HFFc6 (cell line): Measurements from ENCODE around the gene SETBP1. TPM values are rescaled to one million over a fixed set of nuclear protein-coding genes. Genes with fewer than 3 reads are reported as not detected.
A peak's percentile ranks its signal among the peaks of the same experiment; 100 is the strongest.

Experiments used
- DNase-seq: peaks from one replicate; pipeline ENCODE4 v3.0.0-alpha.2; 2018
- H3K27ac Mint-ChIP-seq: 2 replicates; pipeline ENCODE4 v1.8.0; 2020; ENCODE audit warnings: mild to moderate bottlenecking, mixed read lengths
- H3K27me3 Mint-ChIP-seq: 2 replicates; pipeline ENCODE4 v1.8.0; 2021; ENCODE audit warnings: mild to moderate bottlenecking, moderate library complexity, mixed read lengths; ENCODE audit not compliant: insufficient read depth
- H3K36me3 Mint-ChIP-seq: 2 replicates; pipeline ENCODE4 v1.8.0; 2021; ENCODE audit warnings: low read depth, mixed read lengths
- H3K4me1 Mint-ChIP-seq: 2 replicates; pipeline ENCODE4 v1.8.0; 2020; ENCODE audit warnings: low read depth, mixed read lengths
- H3K4me3 Mint-ChIP-seq: 2 replicates; pipeline ENCODE4 v1.8.0; 2020; ENCODE audit warnings: mild to moderate bottlenecking, moderate library complexity, mixed read lengths
- H3K9me3 Mint-ChIP-seq: 2 replicates; pipeline ENCODE4 v1.8.0; 2020; ENCODE audit warnings: mild to moderate bottlenecking, mixed read lengths
- CTCF ChIP-seq: fragments of 200-600 bp; sonication (generic); IDR thresholded peaks from 2 replicates; pipeline ENCODE4 v1.5.0; 2021; ENCODE audit warnings: antibody characterized with exemption, mild to moderate bottlenecking
- total RNA-seq, 6 experiments: library from RNA; stranded (reverse); fragmentation: NEBNext Ultra II Directional; extraction: Animal tissue kit (Norgen Biotek cat#: 25700); gene quantifications; 2 replicates in 1 of 6; 3 replicates in 5 of 6; pipeline ENCODE4 v1.2.3, GENCODE V29; 2021

Gene SETBP1
- total RNA-seq, 6 experiments from 2014 or later, result 0.03 to 0.40 (median 0.09) TPM

- H3K27ac Mint-ChIP-seq, result no peak overlapping the region
- no peaks in the 10 kb centered on the region; the same call in 1 of the 2 replicates for H3K9me3 Mint-ChIP-seq
- H3K36me3 Mint-ChIP-seq, result no peaks in the 10 kb centered on the region
- peak; percentile 55; the same call in 1 of the 2 replicates for TF ChIP-seq CTCF
- H3K27me3 Mint-ChIP-seq, result peaks cover 5% of the 10 kb centered on the region; the same call in 1 of the 2 replicates
- no peak for DNase-seq
- no peaks in the 10 kb centered on the region for H3K4me1 Mint-ChIP-seq
- H3K4me3 Mint-ChIP-seq, result no peak overlapping the region
Measured at GRCh38 chr18:44901283-44901682, 220.6 kb downstream of the SETBP1 start.

GRCh38 chr18:44903327-44903726 is 222.6 kb downstream of the SETBP1 start:
- DNase-seq, result no peak
- Mint-ChIP-seq H3K27ac (no peak overlapping the region), H3K36me3 (no peaks in the 10 kb centered on the region), H3K27me3 (peaks cover 5% of the 10 kb centered on the region; the same call in 1 of the 2 replicates), H3K9me3 (no peaks in the 10 kb centered on the region; the same call in 1 of the 2 replicates), H3K4me3 (no peak overlapping the region), H3K4me1 (no peaks in the 10 kb centered on the region)
- no peak for TF ChIP-seq CTCF

GRCh38 chr18:44904768-44905167 is 224.1 kb downstream of the SETBP1 start:
- Mint-ChIP-seq H3K36me3 (no peaks in the 10 kb centered on the region), H3K9me3 (no peaks in the 10 kb centered on the region; the same call in 1 of the 2 replicates), H3K27ac (no peak overlapping the region), H3K4me1 (no peaks in the 10 kb centered on the region), H3K4me3 (no peak overlapping the region), H3K27me3 (peaks cover 5% of the 10 kb centered on the region; the same call in 1 of the 2 replicates)
- TF ChIP-seq CTCF, result no peak
- DNase-seq, result no peak

- TF ChIP-seq CTCF, result no peak
- Mint-ChIP-seq H3K27me3 (peaks cover 14% of the 10 kb centered on the region), H3K9me3 (peaks cover 2% of the 10 kb centered on the region; the same call in 1 of the 2 replicates), H3K27ac (no peak overlapping the region), H3K4me1 (no peaks in the 10 kb centered on the region), H3K36me3 (no peaks in the 10 kb centered on the region), H3K4me3 (no peak overlapping the region)
- DNase-seq, result no peak
Measured at GRCh38 chr18:44909191-44909719, 228.6 kb downstream of the SETBP1 start.

- no peak for DNase-seq
- no peak overlapping the region for H3K27ac Mint-ChIP-seq
- peaks cover 11% of the 10 kb centered on the region for H3K27me3 Mint-ChIP-seq
- H3K4me1 Mint-ChIP-seq, result no peaks in the 10 kb centered on the region
- TF ChIP-seq CTCF, result no peak
- H3K36me3 Mint-ChIP-seq, result no peaks in the 10 kb centered on the region
- H3K9me3 Mint-ChIP-seq, result peaks cover 4% of the 10 kb centered on the region; the same call in 1 of the 2 replicates
- no peak overlapping the region for H3K4me3 Mint-ChIP-seq
Measured at GRCh38 chr18:44911260-44911659, 230.6 kb downstream of the SETBP1 start.
